Measurements from ENCODE around the gene P2RY4.

DNA sequence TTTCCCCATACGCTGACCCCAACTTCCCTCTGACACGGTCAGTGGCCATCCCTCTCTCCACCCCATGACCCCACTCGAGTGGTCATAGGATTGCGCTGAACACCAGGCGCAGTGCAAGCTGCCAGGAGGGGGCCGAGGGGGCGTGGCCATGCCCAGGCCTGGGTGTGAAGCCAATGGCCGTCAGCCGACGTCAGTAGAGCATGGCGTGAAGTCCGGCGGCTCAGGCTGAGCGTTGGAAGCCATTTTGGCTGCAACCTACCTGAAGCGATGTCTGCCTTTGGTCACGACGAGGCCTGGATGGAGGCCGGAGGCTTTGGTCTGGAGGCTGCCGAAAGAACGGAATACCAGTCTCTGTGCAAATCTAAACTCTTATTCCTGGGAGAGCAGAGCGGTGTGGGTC is 21.9 kb upstream of the P2RY4 start, which contains the start of gene RAB41:
- TF ChIP-seq ZNF274 (IDR thresholded peaks at IDR 0.05; ENCODE audit: low read depth, low read length) (no peak), SUZ12 (IDR thresholded peaks at IDR 0.05; ENCODE audit: extremely low read depth, insufficient read depth, insufficient read length) (no peak)

All from NT2/D1 (cell line).